ENCODE results near the gene RAD51C.

DNA sequence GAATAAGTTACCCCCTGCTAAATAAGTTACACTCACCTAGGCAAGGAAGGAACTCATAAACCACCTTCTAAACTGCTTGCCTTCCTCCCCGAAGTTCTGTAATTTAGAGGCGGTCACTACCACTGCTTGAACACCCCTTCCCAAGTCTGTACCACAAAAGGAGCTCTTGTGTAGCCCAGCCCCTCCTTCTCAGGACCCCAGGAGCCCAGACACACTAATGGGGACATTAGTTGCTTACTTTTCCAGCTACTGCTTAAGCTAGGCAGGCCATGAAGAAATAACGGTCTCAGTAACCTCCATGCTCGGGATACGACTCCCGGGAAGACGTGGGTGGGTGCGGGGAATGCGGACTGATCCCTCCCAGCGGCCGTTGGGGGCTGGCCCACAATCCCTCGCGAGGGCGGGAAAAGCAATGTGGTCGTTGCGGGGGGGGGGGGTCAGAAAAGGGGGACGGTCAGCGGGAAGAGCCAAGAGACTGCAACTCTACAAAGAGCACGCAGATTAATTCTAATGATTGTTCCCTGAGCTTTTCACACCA lies 632 bp upstream of the RAD51C start, which contains the start of gene TEX14:
- TF ChIP-seq, protein P1, sequence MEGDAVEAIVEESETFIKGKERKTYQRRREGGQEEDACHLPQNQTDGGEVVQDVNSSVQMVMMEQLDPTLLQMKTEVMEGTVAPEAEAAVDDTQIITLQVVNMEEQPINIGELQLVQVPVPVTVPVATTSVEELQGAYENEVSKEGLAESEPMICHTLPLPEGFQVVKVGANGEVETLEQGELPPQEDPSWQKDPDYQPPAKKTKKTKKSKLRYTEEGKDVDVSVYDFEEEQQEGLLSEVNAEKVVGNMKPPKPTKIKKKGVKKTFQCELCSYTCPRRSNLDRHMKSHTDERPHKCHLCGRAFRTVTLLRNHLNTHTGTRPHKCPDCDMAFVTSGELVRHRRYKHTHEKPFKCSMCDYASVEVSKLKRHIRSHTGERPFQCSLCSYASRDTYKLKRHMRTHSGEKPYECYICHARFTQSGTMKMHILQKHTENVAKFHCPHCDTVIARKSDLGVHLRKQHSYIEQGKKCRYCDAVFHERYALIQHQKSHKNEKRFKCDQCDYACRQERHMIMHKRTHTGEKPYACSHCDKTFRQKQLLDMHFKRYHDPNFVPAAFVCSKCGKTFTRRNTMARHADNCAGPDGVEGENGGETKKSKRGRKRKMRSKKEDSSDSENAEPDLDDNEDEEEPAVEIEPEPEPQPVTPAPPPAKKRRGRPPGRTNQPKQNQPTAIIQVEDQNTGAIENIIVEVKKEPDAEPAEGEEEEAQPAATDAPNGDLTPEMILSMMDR (conservative IDR thresholded peaks at IDR 0.05), result no peak
- TF ChIP-seq EZH2 (IDR thresholded peaks at IDR 0.05; ENCODE audit: low read depth), result no peak

Measured in PC-9 (cell line).